HepG2 (cell line): ENCODE measurements around the gene ST6GALNAC2. TPM values are rescaled to one million over a fixed set of nuclear protein-coding genes. Genes with fewer than 3 reads are reported as not detected.
"Not testable (repeated sequence)": the region's sequence is repeated elsewhere in the genome, so short reads cannot be mapped to it uniquely, and the experiment has no call there.

ENCODE experiments used
- ATAC-seq: fragments of 200-7000 bp; cut with Tn5 transposase; 3 replicates; pipeline ENCODE4 v1.9.1; 2020; ENCODE audit warnings: mild to moderate bottlenecking, moderate library complexity
- BruUV-seq: library from RNA; stranded (reverse); fragments of 400-500 nt; replicated peaks from 2 replicates; lab custom pipeline; 2021; lab: Mats Ljungman, UMichigan
- CTCF ChIA-PET: fragments of 300-600 bp; formaldehyde crosslinking; extraction: SDS; loops from one replicate; lab custom pipeline; 2021; ENCODE audit warnings: low total read pairs, inconsistent platforms, low intra/inter-chr PET ratio; lab: Yijun Ruan, JAX
- POLR2A ChIA-PET: fragments of 350-600 bp; sonication (Branson Sonifier 250); formaldehyde crosslinking; loops from one replicate; lab custom pipeline; 2020; ENCODE audit warnings: antibody characterized with exemption, inconsistent platforms; lab: Yijun Ruan, JAX
- DNase-seq: peaks from one replicate; pipeline ENCODE4 v3.0.0-alpha.2; 2015; ENCODE audit warnings: low spot score
- FAIRE-seq: peaks from 3 replicates; lab custom pipeline; 2011; peaks lifted over from hg19 to GRCh38; lab: Jason Lieb, UNC
- H2AFZ ChIP-seq: one replicate; pipeline ENCODE4 v1.6.1; 2011; ENCODE audit warnings: low read length, inconsistent platforms
- H3K27ac ChIP-seq: fragments of 300-600 bp; 3 replicates; pipeline ENCODE4 v1.8.0; 2011; ENCODE audit warnings: mixed run types, mild to moderate bottlenecking, mixed read lengths, low read length, inconsistent platforms; ENCODE audit not compliant: insufficient read depth; ENCODE audit errors: extremely low read length
- H3K27me3 ChIP-seq, 2 experiments: fragments of 200-600 bp in 1 of 2; 2 replicates in 1 of 2; 3 replicates in 1 of 2; pipeline versions ENCODE4 v1.6.0 to v1.8.0; 2011; ENCODE audit warnings: low read length in 2 of 2, mild to moderate bottlenecking in 2 of 2, moderate library complexity in 2 of 2, inconsistent platforms in 1 of 2; ENCODE audit not compliant: insufficient read depth in 2 of 2, control insufficient read depth in 1 of 2
- H3K36me3 ChIP-seq, 2 experiments: fragments of 200-600 bp in 1 of 2; replicated peaks in 1 of 2; 2 replicates in 1 of 2; 3 replicates in 1 of 2; pipeline versions ENCODE4 v1.5.1 to v1.8.0; 2011; ENCODE audit warnings: low read length in 2 of 2, inconsistent platforms in 1 of 2; ENCODE audit not compliant: insufficient read depth in 2 of 2, control insufficient read depth in 1 of 2
- H3K4me1 ChIP-seq: 2 replicates; pipeline ENCODE4 v1.5.1; 2012; ENCODE audit warnings: low read length, inconsistent platforms; ENCODE audit not compliant: insufficient read depth
- H3K4me2 ChIP-seq: 2 replicates; pipeline ENCODE4 v1.6.0; 2011; ENCODE audit warnings: low read depth, low read length, inconsistent platforms
- H3K4me3 ChIP-seq, 3 experiments: fragments of 200-600 bp in 1 of 3; sonication (generic), shearing (Covaris generic) in 1 of 3; replicated peaks in 1 of 3; 2 replicates each; pipeline ENCODE4 v1.5.1; 2011 to 2016; ENCODE audit warnings: low read length in 3 of 3, inconsistent platforms in 2 of 3, low read depth in 2 of 3, mild to moderate bottlenecking in 2 of 3, control low read depth in 1 of 3, mixed read lengths in 1 of 3; ENCODE audit not compliant: insufficient read depth in 1 of 3
- H3K79me2 ChIP-seq: one replicate; pipeline ENCODE4 v1.6.1; 2011; ENCODE audit warnings: low read length, inconsistent platforms; ENCODE audit not compliant: insufficient read depth
- H3K9ac ChIP-seq: 2 replicates; pipeline ENCODE4 v1.6.0; 2011; ENCODE audit warnings: mild to moderate bottlenecking, low read depth, low read length, inconsistent platforms; ENCODE audit not compliant: insufficient read depth
- H3K9me3 ChIP-seq: 2 replicates; pipeline ENCODE4 v1.5.1; 2012; ENCODE audit warnings: mild to moderate bottlenecking, low read length
- H4K20me1 ChIP-seq: 2 replicates; pipeline ENCODE4 v1.6.0; 2011; ENCODE audit warnings: inconsistent platforms, mild to moderate bottlenecking, low read length, moderate library complexity; ENCODE audit not compliant: insufficient read depth
- ATF7 ChIP-seq, 2 experiments: fragments of 450-650 bp in 1 of 2; sonication (generic) in 1 of 2; formaldehyde crosslinking in 1 of 2; IDR thresholded peaks; 2 replicates each; pipeline versions ENCODE4 v1.4.0 to v1.6.1; 2016 to 2020; ENCODE audit warnings: antibody characterized with exemption in 1 of 2, mild to moderate bottlenecking in 1 of 2, missing genetic modification reagents in 1 of 2
- CREB1 ChIP-seq, 2 experiments: fragments of 450-650 bp in 1 of 2; IDR thresholded peaks; 2 replicates each; pipeline ENCODE4 v1.6.1; 2016 to 2017; ENCODE audit warnings: control low read depth in 1 of 2, mild to moderate bottlenecking in 1 of 2, missing compliant biosample characterization in 1 of 2, missing genetic modification characterization in 1 of 2
- POLR2A ChIP-seq, 2 experiments: IDR thresholded peaks; 2 replicates each; pipeline ENCODE4 v1.6.1; 2011; ENCODE audit warnings: low read depth in 2 of 2, low read length in 2 of 2, mild to moderate bottlenecking in 1 of 2, moderate library complexity in 1 of 2; ENCODE audit not compliant: insufficient read depth in 1 of 2
- RBFOX2 ChIP-seq: fragments of 200-400 bp; formaldehyde crosslinking; IDR thresholded peaks from 2 replicates; pipeline ENCODE4 v1.6.1; 2017; ENCODE audit warnings: low read depth, mild to moderate bottlenecking, low read length
- RBM22 ChIP-seq: fragments of 200-400 bp; formaldehyde crosslinking; optimal IDR thresholded peaks from 2 replicates; pipeline ENCODE3; 2017; ENCODE audit warnings: mild to moderate bottlenecking, low read length, moderate library complexity
- WGBS: methylation state at CpG from one replicate; pipeline ENCODE4 v1.1.6; 2017; ENCODE audit warnings: low lambda C conversion rate; 5-methylcytosine and 5-hydroxymethylcytosine counted together
- in situ Hi-C: cut with HindIII; loops from 2 replicates; pipeline ENCODE4 v1.10.0; 2017; ENCODE audit warnings: low pct_unique_long_range_greater_than_20kb; ENCODE audit not compliant: extremely low pct_ligation_motif_present
- intact Hi-C: fragments of 100-400 bp; cut with micrococcal nuclease; formaldehyde crosslinking; loops from one replicate; pipeline ENCODE4 v1.10.0; 2022; ENCODE audit not compliant: unreplicated experiment
- polyA plus RNA-seq, 8 experiments: library from polyadenylated mRNA; depleted of rRNA in 3 of 8; stranded (reverse) in 7 of 8; unstranded in 1 of 8; fragments of >200 nt; fragmentation: Illumina TruSeq in 4 of 8; extraction: Trizol in 4 of 8; gene quantifications; 2 replicates each; pipeline versions ENCODE4 v1.2.1 to v1.2.3, GENCODE V29; 2011 to 2016; ENCODE audit warnings: low read depth in 4 of 8, missing spikeins in 1 of 8, mixed read lengths in 1 of 8; ENCODE audit not compliant: insufficient read depth in 1 of 8
- total RNA-seq, 5 experiments: library from RNA; depleted of rRNA; stranded (reverse); fragments of >200 nt; fragmentation: Illumina TruSeq; extraction: Trizol; gene quantifications; 2 replicates each; pipeline ENCODE4 v1.2.3, GENCODE V29; 2016; ENCODE audit warnings: low read depth in 1 of 5

Gene ST6GALNAC2
- total and polyA plus RNA-seq, 2 of the 13 experiments (the other 11 are each of a cell fraction or from before 2014, with no cell fraction given), result 0.12 to 0.49 TPM

GRCh38 chr17:76564991-76565727 is 20.5 kb downstream of the ST6GALNAC2 start:
- peak in 1 of 2 experiments; percentile 38; a peak in 2 of 4 replicates for TF ChIP-seq POLR2A (IDR thresholded peaks at IDR 0.05; ENCODE audit: insufficient read depth in 1 of 2, low read depth in 2 of 2, low read length in 2 of 2)
- TF ChIP-seq CREB1 (IDR thresholded peaks at IDR 0.05), result peak; percentile 51
- H3K27me3 ChIP-seq; intact Hi-C loops; H3K9me3 ChIP-seq; H3K4me2 ChIP-seq; BruUV-seq; ATAC-seq; CTCF ChIA-PET; H2AFZ ChIP-seq; FAIRE-seq; H3K9ac ChIP-seq; DNase-seq; H3K4me3 ChIP-seq; H3K27ac ChIP-seq; TF ChIP-seq CREB1, ATF7 (CRISPR knock-in tag; IDR thresholded peaks at IDR 0.05): not testable (repeated sequence)
- peak; percentile 83 for TF ChIP-seq ATF7 (IDR thresholded peaks at IDR 0.05)
- TF ChIP-seq RBM22, result peak; percentile 2
- Histone ChIP-seq H3K79me2 (peaks cover 25% of the 10 kb centered on the region), H4K20me1 (peaks cover 49% of the 10 kb centered on the region), H3K4me1 (peaks cover 71% of the 10 kb centered on the region), H3K36me3 (peaks cover 10 to 47% of the 10 kb centered on the region in 2 experiments)
- WGBS, result 88% methylated on average over 7 of the region's 8 CpGs
- in situ Hi-C loops, result loop anchor here (10.0 kb wide), 1 partner anchor 60 kb away; no protein-coding TSS in a partner anchor
- POLR2A ChIA-PET, result interaction anchor here (2.5 to 6.8 kb wide), 4 partner anchors 7 to 106 kb away, joined by 10 to 129 read pairs (median 14); no protein-coding TSS in a partner anchor

GRCh38 chr17:76563359-76563758 is 22.3 kb downstream of the ST6GALNAC2 start:
- TF ChIP-seq RBFOX2, result 0 out of 2 replicates have a peak, but pooled peaks have one; percentile 48
- BruUV-seq, H3K4me2 ChIP-seq, H2AFZ ChIP-seq, ATAC-seq, H3K27me3 ChIP-seq, DNase-seq, H3K9me3 ChIP-seq, intact Hi-C loops, CTCF ChIA-PET, FAIRE-seq, H3K27ac ChIP-seq, H3K4me3 ChIP-seq, POLR2A ChIA-PET, H3K9ac ChIP-seq: not testable (repeated sequence)
- H3K36me3 ChIP-seq, result peaks cover 10 to 50% of the 10 kb centered on the region in 2 experiments
- H3K79me2 ChIP-seq, result peaks cover 43% of the 10 kb centered on the region
- in situ Hi-C loops, result loop anchor here (10.0 kb wide), 1 partner anchor 61 kb away; no protein-coding TSS in a partner anchor
- H4K20me1 ChIP-seq, result peaks cover 67% of the 10 kb centered on the region
- WGBS, result 86% methylated on average over 2 of the region's 2 CpGs
- H3K4me1 ChIP-seq, result peaks cover 69% of the 10 kb centered on the region
